Central memory CD4-positive, alpha-beta T cell (primary cell): Measurements from ENCODE around the gene FN3KRP.
A peak's percentile ranks its signal among the peaks of the same experiment; 100 is the strongest.
"Not testable (repeated sequence)": the region's sequence is repeated elsewhere in the genome, so short reads cannot be mapped to it uniquely, and the experiment has no call there.

Experiments used
- DNase-seq: peaks from one replicate; pipeline ENCODE4 v3.0.0; 2022

Gene FN3KRP

GRCh38 chr17:82745524-82745923 lies 29.0 kb downstream of the FN3KRP start:
- no peak for DNase-seq

DNA sequence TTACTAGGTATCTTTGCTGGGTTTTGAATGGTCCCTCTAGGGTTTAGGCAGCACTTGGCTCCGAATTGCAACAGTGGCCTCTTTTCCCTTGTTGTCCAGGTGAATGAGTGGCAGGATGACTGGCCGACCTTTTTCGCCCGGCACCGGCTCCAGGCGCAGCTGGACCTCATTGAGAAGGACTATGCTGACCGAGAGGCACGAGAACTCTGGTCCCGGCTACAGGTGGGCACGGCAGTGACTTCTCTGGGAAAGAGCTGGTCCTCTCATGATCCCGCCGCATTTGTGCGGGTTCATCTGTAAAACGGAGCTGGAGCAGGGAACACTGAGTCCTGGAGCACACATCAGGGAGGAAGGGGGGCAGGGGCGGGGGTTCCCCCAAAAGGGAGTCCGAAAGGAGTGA lies 32.2 kb downstream of the FN3KRP start:
- no peak for DNase-seq

DNA sequence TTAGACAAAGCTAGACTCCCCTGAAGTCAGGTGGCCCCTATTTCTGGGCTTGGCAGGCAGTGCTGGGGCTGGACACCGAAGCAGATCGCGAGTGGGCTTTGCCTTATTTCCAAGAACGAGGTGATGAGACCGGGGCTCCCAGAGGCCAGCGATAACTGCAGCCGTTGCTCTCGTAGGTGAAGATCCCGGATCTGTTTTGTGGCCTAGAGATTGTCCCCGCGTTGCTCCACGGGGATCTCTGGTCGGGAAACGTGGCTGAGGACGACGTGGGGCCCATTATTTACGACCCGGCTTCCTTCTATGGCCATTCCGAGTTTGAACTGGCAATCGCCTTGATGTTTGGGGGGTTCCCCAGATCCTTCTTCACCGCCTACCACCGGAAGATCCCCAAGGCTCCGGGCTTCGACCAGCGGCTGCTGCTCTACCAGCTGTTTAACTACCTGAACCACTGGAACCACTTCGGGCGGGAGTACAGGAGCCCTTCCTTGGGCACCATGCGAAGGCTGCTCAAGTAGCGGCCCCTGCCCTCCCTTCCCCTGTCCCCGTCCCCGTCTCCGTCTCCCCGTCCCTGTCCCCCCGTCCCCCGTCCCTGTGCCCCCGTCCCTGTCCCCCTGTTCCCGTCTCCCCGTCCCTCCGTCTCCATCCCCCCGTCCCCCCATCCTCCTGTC lies 33.9 kb downstream of the FN3KRP start:
- no peak for DNase-seq

GRCh38 chr17:82751171-82751570 lies 34.7 kb downstream of the FN3KRP start:
- no peak for DNase-seq

DNA sequence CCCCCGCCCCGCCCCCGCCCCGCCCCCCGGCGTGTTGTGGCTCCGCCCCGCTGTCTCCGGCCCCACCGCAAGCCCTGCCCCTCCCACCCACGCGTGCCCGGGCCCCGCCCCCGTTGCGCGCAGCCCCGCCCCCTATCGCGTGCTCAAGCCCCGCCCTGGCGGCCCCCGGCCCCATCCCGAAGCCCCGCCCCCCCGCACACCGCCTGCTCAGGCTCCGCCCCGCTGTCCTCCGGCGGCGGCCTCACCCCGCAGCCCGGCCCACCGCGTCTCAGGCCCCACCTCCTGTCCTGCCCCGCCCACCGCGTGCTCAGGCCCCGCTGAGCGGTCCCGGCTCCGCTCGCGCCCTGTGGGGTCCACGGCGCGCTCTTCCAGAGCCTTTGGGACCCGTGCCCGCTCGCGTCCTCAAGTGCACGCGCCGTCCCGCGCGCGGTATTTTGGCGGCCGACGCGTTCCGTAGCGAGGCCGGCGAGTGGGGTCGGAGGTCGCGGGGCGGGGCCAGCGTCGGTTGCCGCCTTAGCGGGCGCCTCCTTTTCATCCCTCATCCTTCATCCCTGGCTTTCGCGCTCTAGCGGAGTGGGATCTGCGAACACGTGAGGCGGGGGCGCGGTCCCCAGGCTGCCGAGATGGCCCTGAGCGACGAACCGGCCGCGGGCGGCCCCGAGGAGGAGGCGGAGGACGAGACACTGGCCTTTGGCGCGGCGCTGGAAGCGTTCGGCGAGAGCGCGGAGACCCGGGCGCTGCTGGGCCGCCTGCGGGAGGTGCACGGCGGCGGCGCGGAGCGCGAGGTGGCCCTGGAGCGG lies 35.3 kb downstream of the FN3KRP start, which contains the start of gene TBCD:
TBCD (plus strand) TSS at position 495 of the 800 bp plus-strand sequence; CDS start at position 624, 129 bp downstream.
- peak; percentile 85 for DNase-seq

DNA sequence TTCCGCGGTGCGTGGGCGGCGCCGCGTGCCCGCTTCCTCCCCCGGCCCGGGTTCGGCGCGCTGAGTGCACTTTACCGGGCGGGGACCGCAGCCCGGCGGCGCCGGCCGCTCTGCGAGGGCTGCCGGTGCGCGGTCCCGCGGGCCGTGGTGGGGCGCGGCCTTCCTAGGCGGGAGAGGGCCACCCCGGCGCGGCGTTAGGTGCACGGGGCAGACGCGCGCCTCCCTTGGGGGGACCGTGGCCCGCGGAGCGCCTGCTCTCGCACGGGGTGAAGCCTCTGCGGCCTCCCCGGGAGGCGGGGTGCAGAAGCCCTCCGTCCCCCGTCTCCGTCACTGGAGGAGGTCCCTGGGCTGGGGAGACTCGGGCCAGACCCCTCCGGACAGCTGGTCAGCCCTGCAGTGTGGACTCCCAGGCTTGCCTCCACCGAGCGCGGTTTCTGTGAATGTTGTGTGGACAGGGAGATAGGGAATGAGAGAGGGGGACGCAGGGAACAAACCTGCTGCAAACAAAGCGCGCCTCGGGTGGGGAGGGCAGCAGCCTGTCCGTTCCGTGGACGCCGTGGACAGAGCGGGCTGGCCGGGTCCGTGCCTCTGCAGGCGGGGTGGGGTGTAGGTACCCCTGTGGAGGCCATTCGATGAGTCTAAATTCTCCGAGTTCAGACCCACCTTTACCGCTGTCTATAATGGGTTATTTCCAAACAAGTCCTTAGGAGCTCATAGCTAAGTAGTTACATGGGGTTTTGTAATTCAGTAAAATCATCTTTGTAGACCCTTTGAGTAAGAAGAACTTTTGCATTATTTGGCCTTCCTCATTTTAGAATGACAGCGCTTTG lies 36.1 kb downstream of the FN3KRP start:
- no peak for DNase-seq

DNA sequence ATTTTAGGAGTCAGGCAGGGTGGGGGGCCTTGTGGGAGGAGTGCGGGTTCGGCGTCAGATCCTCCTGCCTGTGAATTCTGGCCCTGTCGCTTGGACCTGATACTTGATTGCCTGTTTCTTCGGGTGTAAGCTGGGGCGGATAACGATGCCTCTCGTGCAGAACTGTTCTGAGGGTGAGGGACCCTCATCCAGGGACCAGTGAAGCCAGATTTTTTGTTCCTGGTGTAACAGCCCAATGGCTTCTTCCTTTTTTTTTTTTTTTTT lies 36.6 kb downstream of the FN3KRP start:
- no peak for DNase-seq

- DNase-seq, result no peak
These were observed 38.0 kb downstream of the FN3KRP start for GRCh38 chr17:82754297-82755208.

GRCh38 chr17:82756166-82756565 lies 39.7 kb downstream of the FN3KRP start:
- DNase-seq, result no peak

DNA sequence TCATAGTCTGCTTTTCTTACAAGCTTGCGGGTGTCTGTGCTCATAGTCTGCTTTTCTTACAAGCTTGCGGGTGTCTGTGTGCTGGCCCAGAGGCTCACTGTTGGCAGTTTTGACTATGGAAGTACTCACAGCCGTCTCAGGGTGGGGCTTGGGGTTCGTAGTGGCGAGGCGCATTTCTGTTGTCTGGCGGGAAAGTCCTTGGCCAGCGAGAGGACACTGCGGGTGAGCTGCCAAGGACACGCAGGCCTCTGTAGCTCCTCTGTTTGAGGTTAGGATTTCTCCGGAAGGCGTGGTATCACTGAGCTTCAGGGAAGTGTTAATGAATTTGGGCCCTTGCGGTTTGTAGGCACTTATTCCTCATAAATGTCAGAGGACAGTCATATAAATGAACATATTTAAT lies 48.9 kb downstream of the FN3KRP start:
- DNase-seq, result no peak

GRCh38 chr17:82767041-82767754 lies 50.7 kb downstream of the FN3KRP start:
- DNase-seq, result peak; percentile 17

GRCh38 chr17:82769041-82769440 lies 52.5 kb downstream of the FN3KRP start:
- no peak for DNase-seq

DNA sequence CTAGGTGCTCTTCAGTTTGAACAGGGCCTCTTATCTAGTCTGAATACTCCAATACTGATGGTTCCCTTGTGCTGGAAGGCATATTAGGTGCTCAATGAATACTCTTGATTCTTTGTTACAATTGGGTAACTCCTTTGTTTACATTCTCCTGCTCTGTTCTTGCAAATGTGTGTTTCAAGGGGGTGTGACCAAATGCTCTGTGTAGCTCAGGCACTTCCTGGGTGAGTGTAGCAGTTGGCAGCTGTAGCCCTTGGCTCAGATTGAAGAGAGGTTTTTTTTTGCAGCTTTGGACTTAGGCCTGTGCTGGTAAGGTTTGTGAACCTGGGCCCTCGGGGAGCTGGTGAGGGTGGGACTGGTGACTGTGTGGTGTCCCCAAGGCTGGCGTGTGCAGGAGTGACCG lies 55.5 kb downstream of the FN3KRP start:
- DNase-seq, result no peak

DNA sequence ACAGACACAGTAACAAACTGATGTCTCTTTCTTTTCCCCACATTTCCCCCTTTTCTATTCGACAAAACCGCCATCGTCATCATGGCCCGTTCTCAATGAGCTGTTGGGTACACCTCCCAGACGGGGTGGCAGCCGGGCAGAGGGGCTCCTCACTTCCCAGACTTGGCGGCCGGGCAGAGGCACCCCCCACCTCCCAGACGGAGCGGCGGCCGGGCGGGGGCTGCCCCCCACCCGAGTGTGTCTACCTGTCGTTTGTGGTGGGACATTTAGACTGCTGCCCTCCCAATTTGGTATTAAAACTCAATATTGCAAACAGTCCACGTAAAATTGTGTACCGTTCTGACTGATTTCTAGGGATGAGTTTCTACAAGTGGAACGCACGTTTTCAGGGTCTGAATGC lies 58.0 kb downstream of the FN3KRP start:
- DNase-seq, result not testable (repeated sequence)

- DNase-seq, result no peak
These were observed 58.7 kb downstream of the FN3KRP start for GRCh38 chr17:82775001-82775823.

DNA sequence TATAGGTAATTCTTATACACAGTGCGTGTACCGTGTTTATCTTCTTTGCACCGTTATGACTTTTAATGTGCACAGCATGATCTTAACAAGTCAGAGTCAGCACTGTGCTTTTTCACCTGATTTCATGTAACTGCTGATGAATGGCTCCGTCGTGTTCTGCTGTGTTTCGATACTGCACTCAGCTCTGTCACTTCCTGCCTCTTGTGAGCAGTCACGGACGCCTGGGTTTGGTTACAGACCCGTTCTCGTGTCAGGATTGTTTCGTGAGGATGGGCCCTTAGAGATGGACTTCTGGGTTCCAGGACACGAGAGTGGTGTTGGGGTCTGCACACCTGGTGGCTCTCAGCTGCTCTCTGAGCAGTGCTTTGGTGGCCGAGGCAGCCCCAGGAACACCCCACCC lies 59.9 kb downstream of the FN3KRP start:
- DNase-seq, result no peak
